Measurements from ENCODE around the gene GAS2.

GRCh38 chr11:22725079-22725478 lies 58.7 kb downstream of the GAS2 start:
- no peak for TF ChIP-seq FUS (optimal IDR thresholded peaks at IDR 0.05; ENCODE audit: low read depth, low read length)
- no peak for TF ChIP-seq POLR2A (conservative IDR thresholded peaks at IDR 0.05)
- no peak for TF ChIP-seq ZNF282 (CRISPR knock-in tag; IDR thresholded peaks at IDR 0.05)
- no peak for TF ChIP-seq SMARCC2 (IDR thresholded peaks at IDR 0.05; ENCODE audit: low read depth)
- TF ChIP-seq POLR2AphosphoS5 (IDR thresholded peaks at IDR 0.05; ENCODE audit: control insufficient read depth, insufficient read depth, low read depth, low read length) = no peak
- TF ChIP-seq CREB5 (CRISPR knock-in tag; IDR thresholded peaks at IDR 0.05) = no peak
- no peak for TF ChIP-seq KDM1A (IDR thresholded peaks at IDR 0.05)
- TF ChIP-seq MAX (CRISPR knock-in tag; IDR thresholded peaks at IDR 0.05) = no peak
- no peak for TF ChIP-seq MLLT1 (IDR thresholded peaks at IDR 0.05)

Measured in K562 (cell line).